HG02938 (cell line): ENCODE data around the gene RER1.
A peak's percentile ranks its signal among the peaks of the same experiment; 100 is the strongest.

Experiments
- ATAC-seq: cut with Tn5 transposase; IDR thresholded peaks from one replicate; pipeline ENCODE4 v1.9.1; 2021; ENCODE audit warnings: mild to moderate bottlenecking, moderate library complexity; ENCODE audit not compliant: unreplicated experiment

RER1 gene

DNA sequence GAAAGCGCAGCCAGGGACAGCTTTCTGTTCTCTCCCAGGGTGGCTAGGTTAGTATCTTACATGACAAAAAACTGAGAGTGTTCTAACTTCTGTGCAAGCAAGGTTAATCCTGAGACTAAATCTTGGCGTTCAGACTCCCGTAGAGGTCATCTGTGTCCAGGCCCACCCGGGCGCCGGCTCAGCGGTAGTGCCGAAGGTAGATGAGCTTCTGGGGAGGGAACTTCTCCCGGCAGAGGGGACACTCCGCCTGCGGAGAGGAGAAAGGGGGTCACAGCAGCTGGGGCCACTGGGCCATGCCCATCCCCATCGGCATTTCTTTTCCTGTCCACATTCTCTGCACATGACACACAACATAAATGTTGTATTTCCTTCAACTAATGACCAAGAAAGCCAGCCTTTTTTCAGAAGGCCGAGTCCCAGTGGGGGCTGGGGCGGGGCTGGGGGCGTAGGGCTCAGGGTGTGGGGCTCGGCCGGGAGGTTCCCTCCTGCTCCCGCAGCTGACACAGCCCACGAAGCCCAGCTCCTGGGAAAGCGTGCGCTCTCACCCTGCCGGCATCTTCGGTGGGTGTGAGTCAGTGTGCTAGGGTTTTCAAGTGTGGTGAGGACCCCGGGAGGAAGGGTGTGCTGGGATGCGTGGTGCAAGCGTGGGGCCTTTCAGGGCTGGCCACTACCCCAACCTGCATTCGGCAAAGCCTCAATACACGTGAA is 14.1 kb downstream of the RER1 start:
- no peak for ATAC-seq

DNA sequence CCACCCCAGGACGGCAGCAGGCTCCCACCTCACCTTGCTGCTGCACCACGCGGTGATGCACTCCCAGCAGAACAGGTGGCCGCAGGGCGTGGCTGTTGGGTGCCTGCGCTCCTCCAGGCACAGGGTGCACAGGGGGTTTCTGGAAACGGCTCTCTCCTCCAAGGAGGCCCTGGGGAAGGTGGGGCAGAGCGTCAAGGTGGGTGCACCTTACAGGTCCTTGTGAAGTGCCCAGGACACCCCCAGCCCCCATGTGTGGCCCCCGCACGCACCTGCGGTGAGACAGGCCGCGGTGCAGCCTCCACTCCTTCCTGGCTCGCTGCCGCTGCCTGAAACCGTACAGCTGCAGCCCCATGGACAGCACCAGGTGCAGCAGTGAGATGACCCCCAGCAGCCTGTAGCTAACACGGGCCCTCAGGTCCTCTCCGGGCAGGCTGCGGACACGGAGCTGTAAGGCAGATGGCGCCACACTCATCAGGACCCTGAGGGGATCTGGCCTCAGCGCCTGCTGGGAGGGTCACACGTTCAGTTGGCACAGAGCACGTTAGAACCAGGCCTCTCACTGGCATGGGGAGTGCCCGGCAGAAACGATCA is 14.9 kb downstream of the RER1 start:
- ATAC-seq: no peak

DNA sequence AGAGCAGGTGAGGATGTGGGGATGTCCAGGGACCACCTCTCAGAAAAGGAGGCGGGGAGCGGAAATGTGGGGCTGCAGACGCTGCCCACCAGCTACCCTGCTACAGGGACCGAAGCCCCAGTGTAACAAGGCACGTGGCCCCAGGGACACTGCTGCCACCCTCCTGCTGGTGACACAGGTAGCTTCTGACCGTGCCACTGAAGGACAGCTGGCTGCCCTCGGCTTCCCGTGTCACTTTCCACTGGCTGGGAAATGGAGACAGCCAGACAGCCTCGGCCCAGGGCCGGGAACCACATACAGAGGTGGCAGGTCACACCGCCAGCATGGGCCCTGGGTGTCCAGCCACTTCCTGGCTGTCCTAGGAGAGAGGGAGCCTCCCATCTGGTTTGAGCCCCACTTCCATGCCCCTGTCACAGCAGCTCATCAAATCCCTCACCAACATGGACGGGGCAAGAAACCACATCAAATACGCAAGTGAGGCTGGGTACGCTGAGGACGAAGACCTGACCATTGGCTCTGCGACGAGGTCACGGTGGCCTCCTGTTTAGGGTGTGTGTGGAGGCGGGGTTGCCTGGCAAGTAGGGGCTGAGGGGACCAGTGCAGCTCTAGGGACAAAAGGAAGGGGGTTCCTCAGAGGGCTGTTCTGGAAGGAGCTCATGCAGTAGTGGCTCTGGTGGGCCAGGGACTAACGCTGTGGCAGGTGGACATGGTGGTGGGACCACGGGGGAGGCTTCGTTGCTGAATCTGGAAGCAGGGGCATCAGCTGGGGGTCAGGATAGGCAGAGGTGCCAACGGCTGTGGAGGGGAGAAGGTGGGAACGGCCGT is 15.7 kb downstream of the RER1 start:
- no peak for ATAC-seq

DNA sequence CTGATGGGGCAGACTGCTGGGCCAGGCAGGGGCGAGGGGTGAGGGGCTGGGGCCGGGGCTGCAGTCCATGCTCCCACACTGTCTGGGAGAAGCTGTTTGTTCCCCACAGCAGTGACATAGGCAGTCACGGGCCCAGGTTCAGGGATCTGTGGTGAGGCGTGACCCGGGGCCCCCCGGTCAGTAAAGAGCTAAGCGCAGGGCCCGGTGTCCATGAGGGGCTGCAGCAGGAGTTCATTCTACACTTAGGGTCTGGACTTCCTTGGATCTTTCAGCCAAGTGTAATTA is 16.3 kb downstream of the RER1 start:
- ATAC-seq: no peak

DNA sequence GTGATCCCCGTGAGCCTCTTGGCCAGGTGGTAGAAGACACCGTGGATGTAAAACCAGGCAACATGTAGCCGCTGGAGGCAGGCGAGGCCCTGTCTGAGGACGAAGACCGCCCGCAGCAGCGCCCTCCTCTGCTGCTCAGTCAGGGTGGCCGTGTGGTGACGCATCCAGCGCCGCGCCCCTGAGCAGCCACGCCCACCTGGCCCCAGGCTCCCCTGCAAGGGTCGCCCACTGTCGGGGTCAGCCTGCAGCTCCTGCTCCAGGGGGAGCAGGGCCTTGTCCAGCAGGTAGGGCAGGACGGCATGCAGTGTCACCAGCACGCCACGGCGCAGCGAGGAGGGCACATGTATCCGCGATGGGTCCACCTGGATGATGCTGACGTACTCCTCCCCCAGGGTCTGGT is 16.8 kb downstream of the RER1 start:
- ATAC-seq: no peak

DNA sequence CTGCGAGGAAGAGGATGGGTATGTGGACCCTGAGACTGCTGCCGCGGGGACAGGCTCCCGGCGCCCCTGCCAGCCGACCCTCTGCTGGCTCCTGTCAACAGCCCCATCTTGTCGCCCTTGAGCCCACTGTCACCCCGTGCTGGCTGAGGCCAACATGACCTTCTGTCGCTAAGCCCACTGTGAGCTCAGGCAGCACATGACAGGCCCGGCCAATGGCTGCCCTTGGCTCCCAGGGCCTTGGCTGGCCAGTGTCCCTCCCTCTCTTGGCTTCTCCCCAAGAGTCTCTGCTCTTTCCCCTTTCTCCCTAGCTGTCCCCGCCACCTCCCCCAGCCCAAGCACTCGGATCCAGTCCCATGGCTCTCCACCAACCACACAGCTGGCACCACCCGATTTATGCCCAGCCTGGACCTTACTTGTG is 17.2 kb downstream of the RER1 start:
- ATAC-seq: no peak

DNA sequence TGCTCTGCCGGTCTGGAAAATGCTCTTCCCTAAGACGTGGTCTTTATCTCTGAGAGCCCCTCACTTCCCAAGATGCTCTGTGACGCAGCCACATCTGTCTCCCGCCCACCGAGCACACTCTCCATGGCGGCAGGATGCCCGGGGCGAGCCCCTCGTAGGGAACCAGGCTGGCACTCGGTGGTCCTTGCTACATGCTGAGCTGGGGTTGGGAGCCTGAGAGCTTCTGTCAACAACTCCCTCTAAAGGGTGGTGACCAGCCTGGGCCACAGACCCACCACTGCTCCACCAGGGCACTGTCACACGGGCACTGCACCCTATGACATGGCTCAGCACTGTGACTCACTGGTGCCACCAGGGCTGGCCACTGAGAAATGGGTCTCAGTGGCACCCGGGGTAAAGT is 18.1 kb downstream of the RER1 start:
- no peak for ATAC-seq

DNA sequence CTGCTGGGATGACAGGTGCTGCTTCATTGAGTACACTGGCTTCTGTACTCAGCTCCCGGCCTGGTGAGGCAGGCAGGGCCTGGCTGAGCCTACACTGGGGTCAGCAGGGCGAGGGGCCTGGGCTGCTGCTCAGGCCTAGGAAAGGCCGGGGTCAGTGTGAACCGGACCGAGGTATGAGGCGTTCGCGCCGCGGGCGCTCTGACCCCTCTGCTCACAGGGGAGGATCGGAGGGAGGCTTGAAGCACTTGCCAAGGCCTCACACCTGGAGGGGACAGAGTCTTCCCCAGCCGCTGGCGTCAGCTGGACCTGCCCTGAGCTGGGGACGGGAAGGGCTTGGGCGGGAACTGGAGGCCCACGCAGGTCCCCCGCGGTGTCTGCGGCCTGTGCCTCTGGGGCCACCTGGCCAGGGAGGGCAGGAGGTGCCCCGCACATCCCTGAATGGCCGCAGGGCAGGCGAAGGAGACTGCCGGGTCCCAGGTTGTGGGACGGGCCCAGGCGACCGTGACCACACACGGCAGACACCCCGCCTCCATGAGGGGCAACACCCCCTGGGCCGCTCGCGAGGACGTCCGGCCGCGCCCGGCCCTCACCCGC is 20.3 kb downstream of the RER1 start:
- ATAC-seq: peak; percentile 19

DNA sequence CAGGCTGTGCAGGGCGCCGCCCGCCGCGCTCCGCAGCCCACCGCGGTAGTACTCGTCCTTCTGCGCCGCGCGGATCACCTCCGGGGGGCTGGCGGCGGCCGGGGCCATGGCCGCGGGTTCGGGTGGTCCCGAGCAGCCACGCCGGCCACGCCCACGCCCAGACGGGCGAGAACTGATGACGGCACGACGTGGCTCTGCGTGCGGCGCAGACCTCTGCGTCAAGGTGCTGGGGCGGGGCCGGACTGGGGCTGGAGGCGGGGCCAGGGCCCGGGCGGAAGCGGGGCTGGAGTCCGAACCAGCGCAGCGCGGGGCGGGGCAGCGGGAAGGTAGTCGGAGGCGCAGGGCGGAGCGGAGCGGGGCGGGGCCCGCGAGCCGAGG is 20.7 kb downstream of the RER1 start, which contains the start of gene PEX10:
Gene PEX10 (minus strand): TSS at position 170 of the 378 bp plus-strand sequence. CDS start 62 bp downstream, at position 108.
- peak; percentile 81 for ATAC-seq

DNA sequence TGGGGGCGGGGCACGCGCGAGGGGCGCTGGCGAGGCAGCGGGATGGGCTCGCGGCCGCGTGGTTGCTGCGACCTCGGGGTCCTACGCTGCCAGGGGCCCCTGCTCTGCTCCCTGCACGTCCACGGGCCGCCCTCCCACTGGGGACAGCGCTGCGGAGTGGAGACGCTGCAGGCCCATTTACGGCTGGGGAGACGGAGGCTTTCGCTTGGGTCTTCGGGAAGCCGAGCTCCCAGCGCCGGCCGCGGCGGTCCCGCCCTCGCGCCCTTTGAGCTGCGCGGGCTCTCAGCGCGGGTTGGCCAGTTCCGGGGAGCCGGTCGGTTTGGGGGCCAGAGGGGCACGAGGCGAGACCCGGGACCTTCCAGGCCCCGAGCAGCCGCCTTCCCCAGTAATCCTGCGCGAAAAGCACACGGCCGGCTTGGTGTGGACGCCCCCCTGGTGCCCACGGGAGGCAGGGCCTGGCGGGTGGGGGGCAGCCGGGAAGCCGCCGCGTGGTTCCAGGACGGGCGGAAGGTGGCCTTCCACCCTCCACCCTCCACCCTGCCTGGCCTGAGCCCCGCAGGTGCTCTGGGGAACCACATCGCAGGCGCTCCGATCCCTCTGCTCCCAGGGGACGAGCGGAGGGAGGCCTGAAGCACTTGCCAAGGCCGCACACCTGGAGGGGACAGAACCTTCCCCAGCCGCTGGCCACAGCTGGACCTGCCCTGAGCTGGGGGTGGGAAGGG is 21.3 kb downstream of the RER1 start:
- ATAC-seq: peak; percentile 26

DNA sequence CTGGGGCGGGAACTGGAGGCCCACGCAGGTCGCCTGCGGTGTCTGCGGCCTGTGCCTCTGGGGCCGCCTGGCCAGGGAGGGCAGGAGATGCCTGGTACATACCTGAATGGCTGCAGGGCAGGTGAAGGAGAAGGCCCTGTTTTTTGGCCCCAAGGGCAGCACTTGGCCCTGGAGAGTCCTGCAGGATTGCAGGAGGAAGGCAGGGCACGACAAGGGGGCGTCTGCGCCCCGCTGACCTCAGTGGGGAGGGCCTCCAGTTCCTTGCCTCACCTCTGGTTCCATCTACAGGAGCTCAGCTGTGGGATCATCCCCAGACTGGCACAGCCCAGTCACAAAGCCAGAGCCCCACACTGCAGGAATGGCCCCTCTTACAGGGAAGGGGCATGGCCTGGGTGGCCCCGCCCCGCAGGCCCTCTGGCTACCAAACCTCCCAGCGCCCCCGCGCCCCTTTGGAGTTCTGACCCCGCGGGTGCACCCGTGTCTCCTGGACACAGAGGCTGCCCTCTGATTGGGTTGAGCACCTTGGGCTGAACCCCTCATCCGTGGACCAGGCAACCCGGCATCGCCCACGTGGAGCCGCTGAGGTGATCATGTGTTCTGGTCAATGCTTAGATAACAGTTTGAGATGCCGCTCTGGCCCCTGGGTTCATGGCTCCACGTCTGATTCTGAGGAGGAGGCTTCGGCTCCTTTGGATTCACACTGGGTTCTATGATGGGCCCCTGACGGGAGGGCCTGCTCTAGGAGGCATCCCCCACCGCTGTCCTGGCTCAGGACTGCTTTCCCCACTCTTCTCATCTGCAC is 22.1 kb downstream of the RER1 start:
- no peak for ATAC-seq

DNA sequence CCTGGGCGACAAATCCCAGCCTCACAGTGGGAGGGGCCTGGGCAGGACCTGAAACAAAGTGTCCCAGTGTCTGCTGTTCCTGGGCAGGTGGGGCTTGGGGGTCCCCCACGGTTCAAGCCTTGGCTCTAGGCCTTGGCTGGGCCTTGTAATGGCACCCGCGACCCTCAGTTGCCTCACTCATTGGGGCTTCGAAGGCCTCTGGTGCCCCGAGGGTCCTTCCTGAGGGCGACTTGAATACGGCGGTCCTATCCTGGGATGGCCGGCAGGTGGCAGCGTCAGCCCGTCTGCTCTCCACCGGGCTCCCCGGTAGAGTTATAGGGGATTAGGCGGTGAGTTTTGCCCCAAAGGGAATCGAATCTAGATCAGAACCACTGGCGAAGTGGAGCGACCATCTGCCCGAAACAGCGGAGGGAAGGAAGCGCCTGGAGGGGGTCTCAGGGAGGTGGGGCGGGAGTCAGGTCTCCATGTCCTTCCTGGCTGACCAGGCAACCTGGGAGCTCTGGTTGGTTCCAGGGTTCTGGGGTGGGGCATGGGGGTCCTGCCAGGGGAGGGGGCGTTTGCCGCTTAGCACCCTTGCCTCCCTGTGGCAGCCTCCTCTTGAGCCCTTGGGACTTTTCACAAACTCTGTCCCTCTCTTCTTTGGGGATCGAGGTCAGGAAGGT is 22.8 kb downstream of the RER1 start:
- no peak for ATAC-seq

DNA sequence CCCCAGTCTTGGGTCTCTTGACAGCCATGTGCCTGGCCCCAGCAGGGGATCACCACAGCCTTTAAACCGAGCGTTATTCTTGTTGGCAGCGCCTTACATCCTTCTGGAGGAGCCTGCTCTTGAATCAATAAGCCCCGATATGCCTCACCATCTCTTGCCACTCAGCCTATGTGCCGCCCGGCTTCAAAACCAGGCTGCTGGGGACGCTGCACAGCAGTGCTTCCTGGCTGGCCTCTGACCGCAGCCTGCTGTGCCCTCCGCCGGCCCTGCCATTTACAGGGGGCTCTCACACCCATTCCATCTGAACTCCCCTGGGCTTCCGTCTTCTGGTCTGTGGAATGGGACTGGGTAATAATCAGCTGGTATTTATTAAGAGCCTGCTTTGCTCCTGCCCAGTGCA is 23.7 kb downstream of the RER1 start:
- ATAC-seq: no peak

DNA sequence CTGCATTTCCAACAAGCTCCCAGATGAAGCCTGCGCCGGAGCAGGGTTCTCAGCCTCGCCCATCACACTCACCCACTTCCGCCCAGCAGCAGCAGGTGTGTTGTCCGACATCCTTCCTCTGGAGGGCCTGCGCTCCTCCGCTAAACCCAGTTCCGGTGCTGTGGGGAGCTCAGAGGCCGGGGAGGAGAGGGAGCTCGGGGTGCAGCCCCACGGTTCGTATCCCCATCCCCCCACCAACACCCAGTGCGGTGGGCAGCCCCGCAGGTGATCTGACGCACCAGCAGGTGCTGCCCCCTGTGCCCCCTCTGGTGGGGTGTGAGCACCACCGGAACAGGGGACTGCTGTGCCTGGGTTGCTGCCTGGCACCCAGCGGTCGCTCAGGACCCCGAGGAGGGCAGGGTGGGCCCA is 24.2 kb downstream of the RER1 start:
- ATAC-seq: no peak

DNA sequence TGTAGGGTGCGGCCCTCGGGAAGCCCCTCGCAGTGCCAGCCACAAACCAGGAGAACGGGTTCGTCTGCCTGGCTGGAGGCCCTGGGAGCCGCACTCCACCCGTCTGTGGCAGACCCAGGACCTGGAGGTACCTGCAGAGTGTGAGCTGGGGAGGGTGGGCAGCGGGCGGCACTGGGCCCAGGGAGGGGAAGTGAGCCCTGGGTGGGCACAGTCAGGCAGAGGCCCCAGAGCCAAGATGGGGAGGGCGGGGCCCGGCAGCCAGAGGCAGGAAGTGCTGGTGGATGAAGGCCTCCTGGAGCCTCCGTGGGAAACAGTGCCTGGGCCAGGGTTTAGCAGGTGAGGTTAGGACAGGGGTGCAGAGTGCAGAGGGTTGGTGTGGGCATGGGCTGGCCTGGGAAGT is 24.8 kb downstream of the RER1 start:
- ATAC-seq: no peak

DNA sequence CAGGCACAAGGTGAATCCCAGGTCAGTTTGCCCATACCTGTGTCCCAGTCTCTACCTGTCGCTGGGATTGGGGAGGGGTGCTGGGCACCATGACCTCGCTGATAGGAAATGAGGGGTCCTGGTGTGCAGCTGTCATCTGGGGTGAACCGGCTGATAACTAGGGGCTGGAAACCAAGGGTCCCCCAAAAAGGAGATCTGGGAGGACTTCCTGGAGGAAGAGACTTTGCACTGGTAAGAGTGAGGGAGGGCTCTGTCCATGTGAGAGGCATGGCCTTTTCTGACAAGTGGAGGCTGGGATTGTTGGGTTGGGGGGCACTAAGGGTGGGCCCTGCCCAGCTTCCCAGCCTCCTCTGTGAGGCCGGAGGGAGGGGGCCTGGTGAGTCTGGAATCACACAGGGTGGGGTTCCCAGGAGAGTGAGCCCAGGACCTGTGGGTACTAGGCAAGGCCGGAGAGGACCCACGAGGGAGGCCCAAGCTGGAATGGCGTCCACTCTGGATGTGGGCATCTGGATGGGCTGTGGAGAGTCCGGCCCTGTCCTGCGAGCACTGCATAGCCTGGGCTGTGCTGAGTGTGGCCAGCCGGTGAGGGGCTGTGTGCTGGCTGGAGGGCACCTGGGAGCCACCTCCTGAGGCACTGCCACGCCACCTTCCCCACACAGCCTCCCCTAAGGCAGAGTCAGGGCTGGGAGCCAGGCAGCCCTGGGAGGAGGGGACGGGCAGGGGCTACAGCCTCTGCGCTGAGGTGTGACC is 25.6 kb downstream of the RER1 start:
- ATAC-seq: no peak

DNA sequence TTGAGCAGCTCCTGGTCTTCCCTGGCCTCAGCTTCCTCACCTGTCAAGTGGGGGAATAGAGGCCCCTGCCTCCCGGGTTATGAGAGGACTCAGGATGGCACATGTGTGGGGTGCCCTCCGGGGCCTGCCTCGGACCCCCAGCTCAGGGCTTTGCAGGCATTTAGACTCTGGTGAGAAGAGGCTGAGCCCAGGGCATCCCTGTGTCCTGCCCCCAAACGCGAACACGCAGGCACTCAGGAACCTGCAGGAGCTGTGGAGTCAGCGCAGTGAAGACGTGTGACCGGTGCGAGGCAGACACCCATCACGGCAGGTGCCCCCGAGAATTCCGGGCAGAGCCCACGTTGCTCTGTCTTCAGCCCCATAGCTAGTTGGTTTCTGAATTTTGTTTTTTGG is 26.2 kb downstream of the RER1 start:
- ATAC-seq: no peak

DNA sequence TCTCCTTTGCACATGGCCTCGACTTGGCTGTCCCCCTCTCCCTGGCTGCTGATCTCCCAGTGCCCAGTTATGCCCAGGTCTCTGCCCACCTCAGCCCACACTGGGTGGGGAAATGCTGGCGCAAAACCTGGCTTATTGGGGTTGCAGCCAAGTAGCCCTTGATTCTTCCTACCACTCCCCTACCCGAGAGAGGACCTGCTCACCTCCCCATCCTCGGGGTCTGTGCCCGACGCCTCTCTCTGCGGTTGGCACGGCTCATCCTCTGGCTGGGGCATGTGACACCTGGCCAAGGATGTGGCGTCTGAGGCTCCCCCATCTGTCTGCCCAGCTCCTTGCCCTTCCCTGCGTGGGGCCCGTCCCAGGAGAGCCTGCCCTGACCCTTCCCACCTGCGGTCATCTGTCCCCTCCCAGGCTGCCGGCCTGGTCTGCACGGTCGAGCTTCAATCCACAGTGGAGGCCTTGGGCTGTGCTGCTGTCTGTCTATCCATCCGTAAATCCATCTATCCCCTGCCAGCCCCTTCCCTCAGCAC is 27.2 kb downstream of the RER1 start:
- no peak for ATAC-seq

DNA sequence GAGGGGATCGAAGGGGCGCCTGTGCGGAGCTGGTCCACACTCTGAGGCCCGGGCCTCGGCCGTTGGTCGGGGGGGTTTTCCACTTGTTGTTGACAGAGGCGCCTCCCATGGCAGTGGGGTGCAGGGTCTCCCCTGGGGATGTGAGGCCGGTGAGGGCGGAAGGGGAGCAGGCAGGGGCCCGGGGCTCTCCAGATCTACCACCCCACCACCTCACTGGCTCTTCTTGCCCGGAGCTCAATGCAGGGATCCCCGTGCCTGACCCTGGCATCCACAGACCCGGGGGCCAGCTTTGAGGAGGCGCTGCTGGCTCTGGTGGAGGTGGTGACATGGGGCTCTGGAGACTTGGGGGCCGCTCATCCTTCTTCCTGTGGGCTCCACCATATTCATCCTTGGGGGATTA is 27.8 kb downstream of the RER1 start:
- no peak for ATAC-seq
